ENCODE measurements around the gene PPA1.
A peak's percentile ranks its signal among the peaks of the same experiment; 100 is the strongest.
"Not testable (repeated sequence)": the region's sequence is repeated elsewhere in the genome, so short reads cannot be mapped to it uniquely, and the experiment has no call there.

PPA1 gene

GRCh38 chr10:70212277-70212676, 21.0 kb downstream of the PPA1 start:
- no peak for DNase-seq (ENCODE audit: low spot score)

GRCh38 chr10:70206762-70207161, 26.5 kb downstream of the PPA1 start:
- no peak for DNase-seq (ENCODE audit: low spot score)

GRCh38 chr10:70201105-70201504, 32.1 kb downstream of the PPA1 start:
- DNase-seq (ENCODE audit: low spot score): no peak

GRCh38 chr10:70198696-70199466, 34.3 kb downstream of the PPA1 start:
- DNase-seq (ENCODE audit: low spot score): no peak

GRCh38 chr10:70197235-70197945, 35.8 kb downstream of the PPA1 start:
- no peak for DNase-seq (ENCODE audit: low spot score)

GRCh38 chr10:70193391-70193844, 39.8 kb downstream of the PPA1 start:
- no peak for DNase-seq (ENCODE audit: low spot score)

- no peak for DNase-seq (ENCODE audit: low spot score)
These were observed 40.8 kb downstream of the PPA1 start for GRCh38 chr10:70192326-70192968.

- no peak for DNase-seq (ENCODE audit: low spot score)
These were observed 41.3 kb downstream of the PPA1 start for GRCh38 chr10:70191972-70192305.

GRCh38 chr10:70191161-70191971, 41.9 kb downstream of the PPA1 start:
- DNase-seq (ENCODE audit: low spot score): no peak

GRCh38 chr10:70190581-70190980, 42.6 kb downstream of the PPA1 start:
- DNase-seq (ENCODE audit: low spot score): no peak

GRCh38 chr10:70190102-70190501, 43.1 kb downstream of the PPA1 start:
- DNase-seq (ENCODE audit: low spot score): no peak

GRCh38 chr10:70188768-70189167, 44.5 kb downstream of the PPA1 start:
- no peak for DNase-seq (ENCODE audit: low spot score)

- DNase-seq (ENCODE audit: low spot score): no peak
These were observed 46.7 kb downstream of the PPA1 start for GRCh38 chr10:70186571-70186970.

GRCh38 chr10:70186090-70186489, 47.1 kb downstream of the PPA1 start:
- no peak for DNase-seq (ENCODE audit: low spot score)

- DNase-seq (ENCODE audit: low spot score): no peak
These were observed 49.9 kb downstream of the PPA1 start for GRCh38 chr10:70183304-70183703.

- not testable (repeated sequence) for DNase-seq (ENCODE audit: low spot score)
These were observed 54.0 kb downstream of the PPA1 start for GRCh38 chr10:70179209-70179608.

- DNase-seq (ENCODE audit: low spot score): no peak
These were observed 55.0 kb downstream of the PPA1 start for GRCh38 chr10:70178139-70178725.

- no peak for DNase-seq (ENCODE audit: low spot score)
These were observed 56.8 kb downstream of the PPA1 start for GRCh38 chr10:70176441-70176840.

GRCh38 chr10:70175516-70175915, 57.7 kb downstream of the PPA1 start:
- DNase-seq (ENCODE audit: low spot score): no peak

- DNase-seq (ENCODE audit: low spot score): peak; percentile 51
These were observed 59.0 kb downstream of the PPA1 start for GRCh38 chr10:70174058-70174741.

- no peak for DNase-seq (ENCODE audit: low spot score)
These were observed 63.4 kb downstream of the PPA1 start for GRCh38 chr10:70169649-70170364.
